GM19043 (cell line): ENCODE measurements around the gene BYSL.

Experiments used
- ATAC-seq: cut with Tn5 transposase; IDR thresholded peaks from one replicate; pipeline ENCODE4 v1.9.1; 2021; ENCODE audit warnings: low read depth; ENCODE audit not compliant: unreplicated experiment

The BYSL gene

GRCh38 chr6:41920921-41921711, at the start of gene BYSL, which contains the start of gene MED20:
Gene BYSL, plus strand, starts transcription at chr6:41921499. Its CDS starts 64 bp downstream, at chr6:41921563.
Gene MED20, minus strand, starts transcription at chr6:41921139. Its CDS starts 121 bp downstream, at chr6:41921018.
- peak; percentile 81 for ATAC-seq

GRCh38 chr6:41871691-41872090, 49.6 kb upstream of the BYSL start:
- no peak for ATAC-seq

GRCh38 chr6:41872147-41872546, 49.2 kb upstream of the BYSL start:
- ATAC-seq, result no peak

- no peak for ATAC-seq
These were observed 46.6 kb upstream of the BYSL start for GRCh38 chr6:41874741-41875140.

GRCh38 chr6:41877051-41877680, 44.1 kb upstream of the BYSL start:
- ATAC-seq, result no peak

GRCh38 chr6:41878246-41878645, 43.1 kb upstream of the BYSL start:
- no peak for ATAC-seq

- ATAC-seq, result no peak
These were observed 42.3 kb upstream of the BYSL start for GRCh38 chr6:41878961-41879405.

GRCh38 chr6:41881506-41881905, 39.8 kb upstream of the BYSL start:
- no peak for ATAC-seq

- no peak for ATAC-seq
These were observed 36.3 kb upstream of the BYSL start for GRCh38 chr6:41884957-41885356.

- no peak for ATAC-seq
These were observed 35.4 kb upstream of the BYSL start for GRCh38 chr6:41885930-41886329.

GRCh38 chr6:41887331-41887751, 34.0 kb upstream of the BYSL start:
- no peak for ATAC-seq

GRCh38 chr6:41892921-41893564, 28.3 kb upstream of the BYSL start:
- no peak for ATAC-seq

GRCh38 chr6:41894366-41895299, 26.7 kb upstream of the BYSL start:
- ATAC-seq, result peak; percentile 14

GRCh38 chr6:41895300-41896233, 25.7 kb upstream of the BYSL start, which contains the start of gene USP49:
Gene USP49, minus strand, starts transcription at chr6:41895375. Its CDS starts 88,392 bp downstream, at chr6:41806983.
- ATAC-seq, result peak; percentile 74

- ATAC-seq, result no peak
These were observed 25.0 kb upstream of the BYSL start for GRCh38 chr6:41896281-41896680.

GRCh38 chr6:41900861-41901260, 20.4 kb upstream of the BYSL start:
- ATAC-seq, result no peak

GRCh38 chr6:41901882-41902519, 19.3 kb upstream of the BYSL start:
- no peak for ATAC-seq

- no peak for ATAC-seq
These were observed 11.6 kb upstream of the BYSL start for GRCh38 chr6:41909727-41910126.

GRCh38 chr6:41914343-41914742, 7.0 kb upstream of the BYSL start:
- no peak for ATAC-seq
